Measurements from ENCODE around the gene HHIPL1. TPM values are rescaled to one million over a fixed set of nuclear protein-coding genes. Genes with fewer than 3 reads are reported as not detected.

HHIPL1 gene
- total RNA-seq, 2 experiments from 2014 or later: not detected

- no peak for TF ChIP-seq CTCF (IDR thresholded peaks at IDR 0.05)
- H3K36me3 ChIP-seq (ENCODE audit: insufficient read depth, low read length): no peaks in the 10 kb centered on the region
- ChIA-PET POLR2A (no interaction called here), CTCF (no interaction called here)
- H3K27ac Mint-ChIP-seq: no peak overlapping the region
- H3K4me3 Mint-ChIP-seq: no peak overlapping the region
- no peaks in the 10 kb centered on the region for H3K9me3 Mint-ChIP-seq
- H3K4me1 Mint-ChIP-seq (ENCODE audit: low read depth): peaks cover 7% of the 10 kb centered on the region
- no peaks in the 10 kb centered on the region for H3K36me3 Mint-ChIP-seq (ENCODE audit: low read depth)
- H3K4me3 ChIP-seq (ENCODE audit: low read length): no peak overlapping the region
- intact Hi-C loops (cut with DNase I, micrococcal nuclease): no loop called here
- DNase-seq (no peak), ATAC-seq (ENCODE audit: poor library complexity) (no peak)
- H3K9me3 ChIP-seq (ENCODE audit: control insufficient read depth in 1 of 2, insufficient read depth in 1 of 2, low read length in 2 of 2): peaks cover 0 to 5% of the 10 kb centered on the region in 2 experiments
- no peak overlapping the region for H3K27ac ChIP-seq (ENCODE audit: low read depth in 1 of 2, low read length in 2 of 2)
- peaks cover 26% of the 10 kb centered on the region for H3K4me1 ChIP-seq (ENCODE audit: insufficient read depth, low read length)
- H3K27me3 Mint-ChIP-seq: peaks cover 34% of the 10 kb centered on the region
- H3K27me3 ChIP-seq (ENCODE audit: control insufficient read depth in 1 of 2, insufficient read depth in 2 of 2, low read length in 2 of 2): peaks cover 0 to 8% of the 10 kb centered on the region in 2 experiments
Observed at GRCh38 chr14:99671235-99672224, 26.6 kb downstream of the HHIPL1 start.

GRCh38 chr14:99672506-99673304, 27.8 kb downstream of the HHIPL1 start:
- ATAC-seq (ENCODE audit: poor library complexity): peak; percentile 69
- H3K36me3 ChIP-seq (ENCODE audit: insufficient read depth, low read length): no peaks in the 10 kb centered on the region
- peaks cover 4 to 14% of the 10 kb centered on the region in 2 experiments for H3K9me3 ChIP-seq (ENCODE audit: control insufficient read depth in 1 of 2, insufficient read depth in 1 of 2, low read length in 2 of 2)
- peak in 4 of 14 experiments; percentile 18 to 62 (median 44) for DNase-seq
- no peak overlapping the region for H3K27ac Mint-ChIP-seq
- CTCF ChIA-PET: no interaction called here
- H3K9me3 Mint-ChIP-seq: no peaks in the 10 kb centered on the region
- peaks cover 0 to 8% of the 10 kb centered on the region in 2 experiments for H3K27me3 ChIP-seq (ENCODE audit: control insufficient read depth in 1 of 2, insufficient read depth in 2 of 2, low read length in 2 of 2)
- no peak overlapping the region for H3K4me3 ChIP-seq (ENCODE audit: low read length)
- H3K36me3 Mint-ChIP-seq (ENCODE audit: low read depth): no peaks in the 10 kb centered on the region
- no peak overlapping the region for H3K4me3 Mint-ChIP-seq
- peaks cover 34% of the 10 kb centered on the region for H3K27me3 Mint-ChIP-seq
- POLR2A ChIA-PET: no interaction called here
- TF ChIP-seq CTCF (IDR thresholded peaks at IDR 0.05): no peak
- peaks cover 7% of the 10 kb centered on the region for H3K4me1 Mint-ChIP-seq (ENCODE audit: low read depth)
- no peak overlapping the region for H3K27ac ChIP-seq (ENCODE audit: low read depth in 1 of 2, low read length in 2 of 2)
- intact Hi-C loops (cut with DNase I, micrococcal nuclease): no loop called here
- H3K4me1 ChIP-seq (ENCODE audit: insufficient read depth, low read length): peaks cover 37% of the 10 kb centered on the region

GRCh38 chr14:99673305-99674063, 28.6 kb downstream of the HHIPL1 start:
- CTCF ChIA-PET: no interaction called here

More at GRCh38 chr14:99673305-99674063, 28.6 kb downstream of the HHIPL1 start:
- DNase-seq: no peak
- no peak for TF ChIP-seq CTCF (IDR thresholded peaks at IDR 0.05)
- POLR2A ChIA-PET: interaction anchor here (0.6 kb wide), 1 partner anchor 1251 kb away, joined by 3 read pairs; no protein-coding TSS in a partner anchor
- no peaks in the 10 kb centered on the region for H3K9me3 Mint-ChIP-seq
- H3K4me3 Mint-ChIP-seq: no peak overlapping the region
- H3K36me3 Mint-ChIP-seq (ENCODE audit: low read depth): no peaks in the 10 kb centered on the region
- no peak overlapping the region for H3K4me3 ChIP-seq (ENCODE audit: low read length)
- ATAC-seq (ENCODE audit: poor library complexity): no peak
- H3K27ac ChIP-seq (ENCODE audit: low read depth in 1 of 2, low read length in 2 of 2): no peak overlapping the region
- H3K36me3 ChIP-seq (ENCODE audit: insufficient read depth, low read length): no peaks in the 10 kb centered on the region
- peaks cover 36% of the 10 kb centered on the region for H3K27me3 Mint-ChIP-seq
- peaks cover 7 to 20% of the 10 kb centered on the region in 2 experiments for H3K9me3 ChIP-seq (ENCODE audit: control insufficient read depth in 1 of 2, insufficient read depth in 1 of 2, low read length in 2 of 2)
- H3K4me1 Mint-ChIP-seq (ENCODE audit: low read depth): peaks cover 7% of the 10 kb centered on the region
- intact Hi-C loops (cut with DNase I, micrococcal nuclease): no loop called here
- peaks cover 0 to 8% of the 10 kb centered on the region in 2 experiments for H3K27me3 ChIP-seq (ENCODE audit: control insufficient read depth in 1 of 2, insufficient read depth in 2 of 2, low read length in 2 of 2)
- H3K27ac Mint-ChIP-seq: no peak overlapping the region
- H3K4me1 ChIP-seq (ENCODE audit: insufficient read depth, low read length): peaks cover 37% of the 10 kb centered on the region

All from CD4-positive, alpha-beta T cell (primary cell).